Liver (tissue), 9 donors: ENCODE data around the gene SF3B3. TPM values are rescaled to one million over a fixed set of nuclear protein-coding genes. Genes with fewer than 3 reads are reported as not detected.

ENCODE experiments used
- DNase-seq: peaks from one replicate; pipeline ENCODE4 v3.0.0-alpha.2; 2017; ENCODE audit warnings: low spot score
- H3K27ac ChIP-seq, 2 donors: one replicate each; pipeline ENCODE4 v1.7.0; 2013; ENCODE audit warnings: inconsistent platforms in 2 of 2, low read length in 2 of 2, control low read depth in 1 of 2, low read depth in 1 of 2, mild to moderate bottlenecking in 1 of 2
- H3K27me3 ChIP-seq, 4 donors: one replicate each; pipeline versions ENCODE4 v1.6.1 to v1.7.0; 2013; ENCODE audit warnings: low read length in 3 of 4, inconsistent platforms in 1 of 4, mild to moderate bottlenecking in 1 of 4, moderate library complexity in 1 of 4; ENCODE audit not compliant: control insufficient read depth in 4 of 4, insufficient read depth in 4 of 4
- H3K36me3 ChIP-seq, 4 donors: one replicate each; pipeline versions ENCODE4 v1.6.1 to v1.7.0; 2013; ENCODE audit warnings: low read length in 3 of 4, mild to moderate bottlenecking in 3 of 4, low read depth in 1 of 4, moderate library complexity in 1 of 4; ENCODE audit not compliant: control insufficient read depth in 4 of 4, insufficient read depth in 3 of 4
- H3K4me1 ChIP-seq, 4 donors: one replicate each; pipeline versions ENCODE4 v1.6.1 to v1.7.0; 2013; ENCODE audit warnings: low read length in 3 of 4, mild to moderate bottlenecking in 3 of 4, moderate library complexity in 1 of 4; ENCODE audit not compliant: control insufficient read depth in 4 of 4, insufficient read depth in 4 of 4
- H3K4me3 ChIP-seq, 3 donors: one replicate each; pipeline versions ENCODE4 v1.6.1 to v1.7.0; 2013; ENCODE audit warnings: low read length in 3 of 3, control low read depth in 1 of 3, low read depth in 1 of 3, mild to moderate bottlenecking in 1 of 3
- H3K9ac ChIP-seq, 2 donors: one replicate each; pipeline ENCODE4 v1.7.0; 2013; ENCODE audit warnings: low read length in 2 of 2, mild to moderate bottlenecking in 2 of 2, moderate library complexity in 2 of 2, control low read depth in 1 of 2, low read depth in 1 of 2
- H3K9me3 ChIP-seq, 4 donors: one replicate each; pipeline versions ENCODE4 v1.6.1 to v1.7.0; 2013; ENCODE audit warnings: low read length in 3 of 4; ENCODE audit not compliant: control insufficient read depth in 4 of 4
- EGR1 ChIP-seq, 2 donors: IDR thresholded peaks; 2 replicates each; pipeline ENCODE4 v1.6.1; 2016 to 2018; ENCODE audit warnings: antibody characterized with exemption in 2 of 2, low read depth in 2 of 2
- FOXA1 ChIP-seq: IDR thresholded peaks from 2 replicates; pipeline ENCODE4 v1.6.1; 2016; ENCODE audit warnings: antibody characterized with exemption
- FOXA2 ChIP-seq: IDR thresholded peaks from 2 replicates; pipeline ENCODE4 v1.6.1; 2016; ENCODE audit warnings: antibody characterized with exemption
- GABPA ChIP-seq, 2 donors: IDR thresholded peaks in 1 of 2; conservative IDR thresholded peaks in 1 of 2; 2 replicates each; pipeline ENCODE4 v1.6.1; 2016; ENCODE audit warnings: antibody characterized with exemption in 2 of 2, mild to moderate bottlenecking in 1 of 2, moderate library complexity in 1 of 2
- HNF4A ChIP-seq, 2 donors: conservative IDR thresholded peaks; 2 replicates each; pipeline ENCODE4 v1.6.1; 2016; ENCODE audit warnings: antibody characterized with exemption in 2 of 2, mild to moderate bottlenecking in 2 of 2
- HNF4G ChIP-seq: IDR thresholded peaks from 2 replicates; pipeline ENCODE4 v1.6.1; 2016; ENCODE audit warnings: antibody characterized with exemption
- NR2F2 ChIP-seq: IDR thresholded peaks from 2 replicates; pipeline ENCODE4 v1.6.1; 2016; ENCODE audit warnings: antibody characterized with exemption
- RAD21 ChIP-seq, 2 donors: IDR thresholded peaks; 2 replicates each; pipeline ENCODE4 v1.6.1; 2016; ENCODE audit warnings: antibody characterized with exemption in 2 of 2, mild to moderate bottlenecking in 2 of 2
- RXRA ChIP-seq, 2 donors: IDR thresholded peaks; 2 replicates each; pipeline ENCODE4 v1.6.1; 2017 to 2018; ENCODE audit warnings: antibody characterized with exemption in 2 of 2, mild to moderate bottlenecking in 1 of 2
- SP1 ChIP-seq: IDR thresholded peaks from 2 replicates; pipeline ENCODE4 v1.6.1; 2018; ENCODE audit warnings: antibody characterized with exemption, mild to moderate bottlenecking
- YY1 ChIP-seq: IDR thresholded peaks from 2 replicates; pipeline ENCODE4 v1.6.1; 2016; ENCODE audit warnings: antibody characterized with exemption, mild to moderate bottlenecking
- WGBS: extraction: QIAGEN DNeasy Blood & Tissue Kit; methylation state at CpG from one replicate; pipeline ENCODE4 v1.1.7; 2013; 5-methylcytosine and 5-hydroxymethylcytosine counted together
- polyA plus RNA-seq, 2 donors: library from polyadenylated mRNA; stranded (reverse) in 1 of 2; unstranded in 1 of 2; fragments of 200-250 nt in 1 of 2; fragments of >200 nt in 1 of 2; fragmentation: Nextera tagmentation in 1 of 2; extraction: Ambion mirVana in 1 of 2; gene quantifications; one replicate each; pipeline versions ENCODE4 v1.2.1 to v1.2.3, GENCODE V29; 2013 to 2015
- total RNA-seq, 2 donors: library from RNA; depleted of rRNA; stranded (reverse); fragments of >200 nt; gene quantifications; one replicate each; pipeline ENCODE4 v1.2.3, GENCODE V29; 2014
- TF ChIP-seq, protein P1 (sequence below): IDR thresholded peaks from 2 replicates; pipeline ENCODE4 v1.6.1; 2016; ENCODE audit warnings: antibody characterized with exemption, mild to moderate bottlenecking
- TF ChIP-seq, protein P2 (sequence below): IDR thresholded peaks from 2 replicates; pipeline ENCODE4 v1.6.1; 2016; ENCODE audit warnings: antibody characterized with exemption
- TF ChIP-seq, protein P3 (sequence below): IDR thresholded peaks from 2 replicates; pipeline ENCODE4 v1.6.1; 2016; ENCODE audit warnings: antibody characterized with exemption
- TF ChIP-seq, protein P4 (sequence below): fragments of 150-350 bp; IDR thresholded peaks from 2 replicates; pipeline ENCODE4 v1.5.1; 2017; ENCODE audit warnings: improper control_type of control experiment, low read depth, low read length; ENCODE audit not compliant: missing input control
- donor health status: healthy.
- donor health status: healthy.
- donor health status: healthy.
- donor health status: healthy.
- donor health status: healthy.

The SF3B3 gene
- total and polyA plus RNA-seq, 4 donors, result 38.9 to 77.8 (median 53.2) TPM

DNA sequence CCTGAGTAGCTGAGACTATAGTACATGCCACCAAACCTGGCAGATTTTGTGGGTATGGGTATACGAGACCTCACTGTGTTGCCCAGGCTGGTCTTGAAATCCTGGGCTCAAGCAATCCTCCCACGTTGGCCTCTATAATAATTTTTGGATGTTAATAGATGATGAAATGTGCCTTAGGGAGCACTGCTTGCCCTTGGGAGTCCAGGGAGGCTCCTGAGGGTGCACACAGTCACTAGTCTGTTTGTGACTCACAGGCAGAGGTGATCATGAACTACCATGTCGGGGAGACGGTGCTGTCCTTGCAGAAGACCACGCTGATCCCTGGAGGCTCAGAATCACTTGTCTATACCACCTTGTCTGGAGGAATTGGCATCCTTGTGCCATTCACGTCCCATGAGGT, 46.1 kb downstream of the SF3B3 start:
- no peak overlapping the region for H3K27ac ChIP-seq
- WGBS, result 94% methylated on average over 6 of the region's 6 CpGs
- no peaks in the 10 kb centered on the region for H3K9me3 ChIP-seq
- no peak overlapping the region for H3K9ac ChIP-seq
- TF ChIP-seq NR2F2 (no peak), SP1 (no peak), EGR1 (IDR thresholded peaks at IDR 0.05; ENCODE audit: low read depth in 2 of 2) (no peak), FOXA2 (no peak), RAD21 (IDR thresholded peaks at IDR 0.05) (no peak), YY1 (no peak), HNF4A (conservative IDR thresholded peaks at IDR 0.05) (no peak), HNF4G (no peak), FOXA1 (no peak)
- TF ChIP-seq, protein P1, sequence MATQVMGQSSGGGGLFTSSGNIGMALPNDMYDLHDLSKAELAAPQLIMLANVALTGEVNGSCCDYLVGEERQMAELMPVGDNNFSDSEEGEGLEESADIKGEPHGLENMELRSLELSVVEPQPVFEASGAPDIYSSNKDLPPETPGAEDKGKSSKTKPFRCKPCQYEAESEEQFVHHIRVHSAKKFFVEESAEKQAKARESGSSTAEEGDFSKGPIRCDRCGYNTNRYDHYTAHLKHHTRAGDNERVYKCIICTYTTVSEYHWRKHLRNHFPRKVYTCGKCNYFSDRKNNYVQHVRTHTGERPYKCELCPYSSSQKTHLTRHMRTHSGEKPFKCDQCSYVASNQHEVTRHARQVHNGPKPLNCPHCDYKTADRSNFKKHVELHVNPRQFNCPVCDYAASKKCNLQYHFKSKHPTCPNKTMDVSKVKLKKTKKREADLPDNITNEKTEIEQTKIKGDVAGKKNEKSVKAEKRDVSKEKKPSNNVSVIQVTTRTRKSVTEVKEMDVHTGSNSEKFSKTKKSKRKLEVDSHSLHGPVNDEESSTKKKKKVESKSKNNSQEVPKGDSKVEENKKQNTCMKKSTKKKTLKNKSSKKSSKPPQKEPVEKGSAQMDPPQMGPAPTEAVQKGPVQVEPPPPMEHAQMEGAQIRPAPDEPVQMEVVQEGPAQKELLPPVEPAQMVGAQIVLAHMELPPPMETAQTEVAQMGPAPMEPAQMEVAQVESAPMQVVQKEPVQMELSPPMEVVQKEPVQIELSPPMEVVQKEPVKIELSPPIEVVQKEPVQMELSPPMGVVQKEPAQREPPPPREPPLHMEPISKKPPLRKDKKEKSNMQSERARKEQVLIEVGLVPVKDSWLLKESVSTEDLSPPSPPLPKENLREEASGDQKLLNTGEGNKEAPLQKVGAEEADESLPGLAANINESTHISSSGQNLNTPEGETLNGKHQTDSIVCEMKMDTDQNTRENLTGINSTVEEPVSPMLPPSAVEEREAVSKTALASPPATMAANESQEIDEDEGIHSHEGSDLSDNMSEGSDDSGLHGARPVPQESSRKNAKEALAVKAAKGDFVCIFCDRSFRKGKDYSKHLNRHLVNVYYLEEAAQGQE, result no peak
- TF ChIP-seq, protein P2, sequence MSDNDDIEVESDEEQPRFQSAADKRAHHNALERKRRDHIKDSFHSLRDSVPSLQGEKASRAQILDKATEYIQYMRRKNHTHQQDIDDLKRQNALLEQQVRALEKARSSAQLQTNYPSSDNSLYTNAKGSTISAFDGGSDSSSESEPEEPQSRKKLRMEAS, result no peak
- TF ChIP-seq, protein P3, sequence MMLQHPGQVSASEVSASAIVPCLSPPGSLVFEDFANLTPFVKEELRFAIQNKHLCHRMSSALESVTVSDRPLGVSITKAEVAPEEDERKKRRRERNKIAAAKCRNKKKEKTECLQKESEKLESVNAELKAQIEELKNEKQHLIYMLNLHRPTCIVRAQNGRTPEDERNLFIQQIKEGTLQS, result no peak
- TF ChIP-seq, protein P4, sequence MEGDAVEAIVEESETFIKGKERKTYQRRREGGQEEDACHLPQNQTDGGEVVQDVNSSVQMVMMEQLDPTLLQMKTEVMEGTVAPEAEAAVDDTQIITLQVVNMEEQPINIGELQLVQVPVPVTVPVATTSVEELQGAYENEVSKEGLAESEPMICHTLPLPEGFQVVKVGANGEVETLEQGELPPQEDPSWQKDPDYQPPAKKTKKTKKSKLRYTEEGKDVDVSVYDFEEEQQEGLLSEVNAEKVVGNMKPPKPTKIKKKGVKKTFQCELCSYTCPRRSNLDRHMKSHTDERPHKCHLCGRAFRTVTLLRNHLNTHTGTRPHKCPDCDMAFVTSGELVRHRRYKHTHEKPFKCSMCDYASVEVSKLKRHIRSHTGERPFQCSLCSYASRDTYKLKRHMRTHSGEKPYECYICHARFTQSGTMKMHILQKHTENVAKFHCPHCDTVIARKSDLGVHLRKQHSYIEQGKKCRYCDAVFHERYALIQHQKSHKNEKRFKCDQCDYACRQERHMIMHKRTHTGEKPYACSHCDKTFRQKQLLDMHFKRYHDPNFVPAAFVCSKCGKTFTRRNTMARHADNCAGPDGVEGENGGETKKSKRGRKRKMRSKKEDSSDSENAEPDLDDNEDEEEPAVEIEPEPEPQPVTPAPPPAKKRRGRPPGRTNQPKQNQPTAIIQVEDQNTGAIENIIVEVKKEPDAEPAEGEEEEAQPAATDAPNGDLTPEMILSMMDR, result no peak
- no peaks in the 10 kb centered on the region for H3K4me1 ChIP-seq
- H3K36me3 ChIP-seq, result peaks cover 24 to 85% (median 70%) of the 10 kb centered on the region in 4 donors
- H3K27me3 ChIP-seq, result no peaks in the 10 kb centered on the region
- no peak for DNase-seq
- no peak overlapping the region for H3K4me3 ChIP-seq

DNA sequence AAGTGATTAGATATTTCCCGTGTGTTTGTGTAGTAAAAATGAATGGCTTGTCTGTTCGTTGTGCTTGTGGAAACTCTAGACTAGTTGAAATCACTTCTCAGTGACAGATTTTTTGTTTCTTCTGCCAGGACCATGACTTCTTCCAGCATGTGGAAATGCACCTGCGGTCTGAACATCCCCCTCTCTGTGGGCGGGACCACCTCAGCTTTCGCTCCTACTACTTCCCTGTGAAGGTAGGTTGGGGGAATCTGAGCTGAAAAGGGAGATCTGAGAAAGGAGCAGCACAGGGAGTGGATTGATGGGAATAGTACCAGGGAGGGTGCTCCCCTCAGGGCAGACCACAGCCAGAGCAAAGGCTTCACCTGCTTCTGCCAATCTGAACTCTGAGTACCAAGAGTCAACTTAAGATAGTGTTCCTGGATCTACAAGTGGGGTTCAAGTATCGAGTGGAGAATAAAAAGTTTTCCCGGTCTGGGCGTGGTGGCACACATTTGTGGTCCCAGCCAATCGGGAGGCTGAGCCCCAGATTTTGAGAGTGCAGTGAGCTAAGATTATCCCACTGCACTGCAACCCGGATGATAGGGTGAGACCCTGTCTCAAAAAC, 47.5 kb downstream of the SF3B3 start:
- Histone ChIP-seq H3K4me1 (peaks cover 0 to under 1% (median 0%) of the 10 kb centered on the region in 4 donors), H3K36me3 (peaks cover 19 to 73% (median 62%) of the 10 kb centered on the region in 4 donors), H3K4me3 (no peak overlapping the region), H3K27ac (no peak overlapping the region), H3K9me3 (no peaks in the 10 kb centered on the region), H3K27me3 (no peaks in the 10 kb centered on the region), H3K9ac (no peak overlapping the region)
- WGBS, result 94% methylated on average over 10 of the region's 10 CpGs
- DNase-seq, result no peak
- TF ChIP-seq HNF4G (no peak), RAD21 (IDR thresholded peaks at IDR 0.05) (no peak), SP1 (no peak), NR2F2 (no peak), YY1 (no peak), HNF4A (conservative IDR thresholded peaks at IDR 0.05) (no peak), FOXA1 (no peak), GABPA (IDR thresholded peaks at IDR 0.05 in 1 of 2, conservative IDR thresholded peaks at IDR 0.05 in 1 of 2) (no peak), RXRA (IDR thresholded peaks at IDR 0.05) (no peak), FOXA2 (no peak)
- TF ChIP-seq, protein P3, result no peak
- TF ChIP-seq, protein P4, result no peak
- TF ChIP-seq, protein P1, result no peak
